H1 (cell line): ENCODE measurements around the gene ADAM30. TPM values are rescaled to one million over a fixed set of nuclear protein-coding genes. Genes with fewer than 3 reads are reported as not detected.

Source experiments
- YY1 ChIP-seq: IDR thresholded peaks from 2 replicates; pipeline ENCODE4 v1.6.1; 2011; ENCODE audit warnings: low read depth, mild to moderate bottlenecking, low read length
- ZNF274 ChIP-seq: IDR thresholded peaks from 2 replicates; pipeline ENCODE4 v1.7.0; 2012; ENCODE audit warnings: low read length, borderline replicate concordance; ENCODE audit errors: extremely low read depth
- polyA plus RNA-seq, 7 experiments: library from polyadenylated mRNA; depleted of rRNA in 3 of 7; stranded (reverse) in 5 of 7; unstranded in 2 of 7; fragments of >200 nt in 5 of 7; fragments of 200-250 nt in 2 of 7; gene quantifications; 1 replicate in 5 of 7; 2 replicates in 1 of 7; 4 replicates in 1 of 7; pipeline versions ENCODE4 v1.2.1 to v1.2.3, GENCODE V29; 2011 to 2013; ENCODE audit warnings: missing spikeins in 2 of 7, mixed read lengths in 2 of 7
- total RNA-seq: library from RNA; stranded (reverse); fragmentation: NEBNext Ultra II Directional; extraction: Animal tissue kit (Norgen Biotek cat#: 25700); gene quantifications from 2 replicates; pipeline ENCODE4 v1.2.1, GENCODE V29; 2021
- TF ChIP-seq, protein P1 (sequence below): fragments of 300-600 bp; sonication (generic); IDR thresholded peaks from 2 replicates; pipeline ENCODE4 v1.7.1; 2012; ENCODE audit warnings: low read length, moderate library complexity, mild to moderate bottlenecking, inconsistent platforms; ENCODE audit not compliant: insufficient replicate concordance
- TF ChIP-seq, protein P2 (sequence below), 3 experiments: IDR thresholded peaks; 1 replicate in 2 of 3; 2 replicates in 1 of 3; pipeline versions ENCODE4 v1.5.1 to v1.6.1; 2011; ENCODE audit warnings: low read length in 3 of 3, mild to moderate bottlenecking in 3 of 3, inconsistent platforms in 2 of 3, low read depth in 1 of 3, moderate library complexity in 1 of 3; ENCODE audit not compliant: insufficient read depth in 1 of 3; ENCODE audit errors: control extremely low read depth in 1 of 3

Gene ADAM30
- total and polyA plus RNA-seq, 2 of the 8 experiments (the other 6 are each of a cell fraction or from before 2014, with no cell fraction given): not detected

DNA sequence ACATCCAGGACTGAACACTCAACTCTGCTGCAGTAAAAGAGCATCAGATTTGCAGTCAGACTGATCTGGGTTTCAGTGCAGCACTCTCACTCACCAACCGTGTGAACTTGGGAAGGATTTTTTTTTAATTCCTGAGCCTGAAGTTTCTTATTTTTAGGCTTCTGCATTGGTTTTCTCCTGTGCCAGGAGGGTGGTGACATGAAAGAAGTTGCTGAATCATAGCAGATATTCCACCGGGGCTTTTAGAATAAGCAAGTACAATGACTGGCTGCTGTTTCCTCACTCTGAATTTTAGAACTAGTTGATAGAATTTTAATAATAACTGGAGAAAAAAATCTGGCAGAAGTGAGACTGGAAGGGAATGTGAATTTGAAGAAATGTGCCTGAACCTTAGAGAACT, 11.6 kb downstream of the ADAM30 start (continued):
- TF ChIP-seq, protein P1, sequence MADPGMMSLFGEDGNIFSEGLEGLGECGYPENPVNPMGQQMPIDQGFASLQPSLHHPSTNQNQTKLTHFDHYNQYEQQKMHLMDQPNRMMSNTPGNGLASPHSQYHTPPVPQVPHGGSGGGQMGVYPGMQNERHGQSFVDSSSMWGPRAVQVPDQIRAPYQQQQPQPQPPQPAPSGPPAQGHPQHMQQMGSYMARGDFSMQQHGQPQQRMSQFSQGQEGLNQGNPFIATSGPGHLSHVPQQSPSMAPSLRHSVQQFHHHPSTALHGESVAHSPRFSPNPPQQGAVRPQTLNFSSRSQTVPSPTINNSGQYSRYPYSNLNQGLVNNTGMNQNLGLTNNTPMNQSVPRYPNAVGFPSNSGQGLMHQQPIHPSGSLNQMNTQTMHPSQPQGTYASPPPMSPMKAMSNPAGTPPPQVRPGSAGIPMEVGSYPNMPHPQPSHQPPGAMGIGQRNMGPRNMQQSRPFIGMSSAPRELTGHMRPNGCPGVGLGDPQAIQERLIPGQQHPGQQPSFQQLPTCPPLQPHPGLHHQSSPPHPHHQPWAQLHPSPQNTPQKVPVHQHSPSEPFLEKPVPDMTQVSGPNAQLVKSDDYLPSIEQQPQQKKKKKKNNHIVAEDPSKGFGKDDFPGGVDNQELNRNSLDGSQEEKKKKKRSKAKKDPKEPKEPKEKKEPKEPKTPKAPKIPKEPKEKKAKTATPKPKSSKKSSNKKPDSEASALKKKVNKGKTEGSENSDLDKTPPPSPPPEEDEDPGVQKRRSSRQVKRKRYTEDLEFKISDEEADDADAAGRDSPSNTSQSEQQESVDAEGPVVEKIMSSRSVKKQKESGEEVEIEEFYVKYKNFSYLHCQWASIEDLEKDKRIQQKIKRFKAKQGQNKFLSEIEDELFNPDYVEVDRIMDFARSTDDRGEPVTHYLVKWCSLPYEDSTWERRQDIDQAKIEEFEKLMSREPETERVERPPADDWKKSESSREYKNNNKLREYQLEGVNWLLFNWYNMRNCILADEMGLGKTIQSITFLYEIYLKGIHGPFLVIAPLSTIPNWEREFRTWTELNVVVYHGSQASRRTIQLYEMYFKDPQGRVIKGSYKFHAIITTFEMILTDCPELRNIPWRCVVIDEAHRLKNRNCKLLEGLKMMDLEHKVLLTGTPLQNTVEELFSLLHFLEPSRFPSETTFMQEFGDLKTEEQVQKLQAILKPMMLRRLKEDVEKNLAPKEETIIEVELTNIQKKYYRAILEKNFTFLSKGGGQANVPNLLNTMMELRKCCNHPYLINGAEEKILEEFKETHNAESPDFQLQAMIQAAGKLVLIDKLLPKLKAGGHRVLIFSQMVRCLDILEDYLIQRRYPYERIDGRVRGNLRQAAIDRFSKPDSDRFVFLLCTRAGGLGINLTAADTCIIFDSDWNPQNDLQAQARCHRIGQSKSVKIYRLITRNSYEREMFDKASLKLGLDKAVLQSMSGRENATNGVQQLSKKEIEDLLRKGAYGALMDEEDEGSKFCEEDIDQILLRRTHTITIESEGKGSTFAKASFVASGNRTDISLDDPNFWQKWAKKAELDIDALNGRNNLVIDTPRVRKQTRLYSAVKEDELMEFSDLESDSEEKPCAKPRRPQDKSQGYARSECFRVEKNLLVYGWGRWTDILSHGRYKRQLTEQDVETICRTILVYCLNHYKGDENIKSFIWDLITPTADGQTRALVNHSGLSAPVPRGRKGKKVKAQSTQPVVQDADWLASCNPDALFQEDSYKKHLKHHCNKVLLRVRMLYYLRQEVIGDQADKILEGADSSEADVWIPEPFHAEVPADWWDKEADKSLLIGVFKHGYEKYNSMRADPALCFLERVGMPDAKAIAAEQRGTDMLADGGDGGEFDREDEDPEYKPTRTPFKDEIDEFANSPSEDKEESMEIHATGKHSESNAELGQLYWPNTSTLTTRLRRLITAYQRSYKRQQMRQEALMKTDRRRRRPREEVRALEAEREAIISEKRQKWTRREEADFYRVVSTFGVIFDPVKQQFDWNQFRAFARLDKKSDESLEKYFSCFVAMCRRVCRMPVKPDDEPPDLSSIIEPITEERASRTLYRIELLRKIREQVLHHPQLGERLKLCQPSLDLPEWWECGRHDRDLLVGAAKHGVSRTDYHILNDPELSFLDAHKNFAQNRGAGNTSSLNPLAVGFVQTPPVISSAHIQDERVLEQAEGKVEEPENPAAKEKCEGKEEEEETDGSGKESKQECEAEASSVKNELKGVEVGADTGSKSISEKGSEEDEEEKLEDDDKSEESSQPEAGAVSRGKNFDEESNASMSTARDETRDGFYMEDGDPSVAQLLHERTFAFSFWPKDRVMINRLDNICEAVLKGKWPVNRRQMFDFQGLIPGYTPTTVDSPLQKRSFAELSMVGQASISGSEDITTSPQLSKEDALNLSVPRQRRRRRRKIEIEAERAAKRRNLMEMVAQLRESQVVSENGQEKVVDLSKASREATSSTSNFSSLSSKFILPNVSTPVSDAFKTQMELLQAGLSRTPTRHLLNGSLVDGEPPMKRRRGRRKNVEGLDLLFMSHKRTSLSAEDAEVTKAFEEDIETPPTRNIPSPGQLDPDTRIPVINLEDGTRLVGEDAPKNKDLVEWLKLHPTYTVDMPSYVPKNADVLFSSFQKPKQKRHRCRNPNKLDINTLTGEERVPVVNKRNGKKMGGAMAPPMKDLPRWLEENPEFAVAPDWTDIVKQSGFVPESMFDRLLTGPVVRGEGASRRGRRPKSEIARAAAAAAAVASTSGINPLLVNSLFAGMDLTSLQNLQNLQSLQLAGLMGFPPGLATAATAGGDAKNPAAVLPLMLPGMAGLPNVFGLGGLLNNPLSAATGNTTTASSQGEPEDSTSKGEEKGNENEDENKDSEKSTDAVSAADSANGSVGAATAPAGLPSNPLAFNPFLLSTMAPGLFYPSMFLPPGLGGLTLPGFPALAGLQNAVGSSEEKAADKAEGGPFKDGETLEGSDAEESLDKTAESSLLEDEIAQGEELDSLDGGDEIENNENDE: no peak
- TF ChIP-seq ZNF274 (no peak), YY1 (no peak)
- TF ChIP-seq, protein P2, sequence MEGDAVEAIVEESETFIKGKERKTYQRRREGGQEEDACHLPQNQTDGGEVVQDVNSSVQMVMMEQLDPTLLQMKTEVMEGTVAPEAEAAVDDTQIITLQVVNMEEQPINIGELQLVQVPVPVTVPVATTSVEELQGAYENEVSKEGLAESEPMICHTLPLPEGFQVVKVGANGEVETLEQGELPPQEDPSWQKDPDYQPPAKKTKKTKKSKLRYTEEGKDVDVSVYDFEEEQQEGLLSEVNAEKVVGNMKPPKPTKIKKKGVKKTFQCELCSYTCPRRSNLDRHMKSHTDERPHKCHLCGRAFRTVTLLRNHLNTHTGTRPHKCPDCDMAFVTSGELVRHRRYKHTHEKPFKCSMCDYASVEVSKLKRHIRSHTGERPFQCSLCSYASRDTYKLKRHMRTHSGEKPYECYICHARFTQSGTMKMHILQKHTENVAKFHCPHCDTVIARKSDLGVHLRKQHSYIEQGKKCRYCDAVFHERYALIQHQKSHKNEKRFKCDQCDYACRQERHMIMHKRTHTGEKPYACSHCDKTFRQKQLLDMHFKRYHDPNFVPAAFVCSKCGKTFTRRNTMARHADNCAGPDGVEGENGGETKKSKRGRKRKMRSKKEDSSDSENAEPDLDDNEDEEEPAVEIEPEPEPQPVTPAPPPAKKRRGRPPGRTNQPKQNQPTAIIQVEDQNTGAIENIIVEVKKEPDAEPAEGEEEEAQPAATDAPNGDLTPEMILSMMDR (IDR thresholded peaks at IDR 0.05; ENCODE audit: control extremely low read depth in 1 of 3, insufficient read depth in 1 of 3, low read depth in 1 of 3, low read length in 3 of 3): no peak
